ENCODE data around the gene NPEPPS. TPM values are rescaled to one million over a fixed set of nuclear protein-coding genes. Genes with fewer than 3 reads are reported as not detected.
"Not testable (repeated sequence)": the region's sequence is repeated elsewhere in the genome, so short reads cannot be mapped to it uniquely, and the experiment has no call there.

Gene NPEPPS
- total and polyA plus RNA-seq, 2 of the 13 experiments (the other 11 are each of a cell fraction or from before 2014, with no cell fraction given): 53.5 to 127 TPM

- FAIRE-seq; H3K27me3 ChIP-seq (ENCODE audit: control insufficient read depth in 1 of 2, insufficient read depth in 2 of 2, low read length in 2 of 2); intact Hi-C loops (cut with micrococcal nuclease; ENCODE audit: unreplicated experiment); H2AFZ ChIP-seq (ENCODE audit: low read length); H4K20me1 ChIP-seq (ENCODE audit: insufficient read depth, low read length); POLR2A ChIA-PET; H3K4me1 ChIP-seq (ENCODE audit: insufficient read depth, low read length); CTCF ChIA-PET (ENCODE audit: low intra/inter-chr PET ratio, low total read pairs); H3K9ac ChIP-seq (ENCODE audit: insufficient read depth, low read depth, low read length); H3K4me2 ChIP-seq (ENCODE audit: low read depth, low read length); H3K79me2 ChIP-seq (ENCODE audit: insufficient read depth, low read length); H3K36me3 ChIP-seq (replicated peaks in 1 of 2; ENCODE audit: control insufficient read depth in 1 of 2, insufficient read depth in 2 of 2, low read length in 2 of 2); ATAC-seq; DNase-seq (ENCODE audit: low spot score); BruUV-seq (replicated peaks); H3K4me3 ChIP-seq (replicated peaks in 1 of 3; ENCODE audit: insufficient read depth in 1 of 3, low read depth in 2 of 3, low read length in 3 of 3); H3K27ac ChIP-seq (ENCODE audit: extremely low read length, insufficient read depth, low read length); in situ Hi-C loops (cut with HindIII; ENCODE audit: extremely low pct_ligation_motif_present, low pct_unique_long_range_greater_than_20kb); H3K9me3 ChIP-seq (ENCODE audit: low read length): not testable (repeated sequence)
- 95% methylated on average over 3 of the region's 3 CpGs for WGBS (ENCODE audit: low lambda C conversion rate)
Measured at GRCh38 chr17:47572561-47572960, 41.7 kb downstream of the NPEPPS start.

- H3K4me2 ChIP-seq (ENCODE audit: low read depth, low read length); H3K4me3 ChIP-seq (replicated peaks in 1 of 3; ENCODE audit: insufficient read depth in 1 of 3, low read depth in 2 of 3, low read length in 3 of 3); H3K4me1 ChIP-seq (ENCODE audit: insufficient read depth, low read length); CTCF ChIA-PET (ENCODE audit: low intra/inter-chr PET ratio, low total read pairs); BruUV-seq (replicated peaks); H3K36me3 ChIP-seq (replicated peaks in 1 of 2; ENCODE audit: control insufficient read depth in 1 of 2, insufficient read depth in 2 of 2, low read length in 2 of 2); H3K79me2 ChIP-seq (ENCODE audit: insufficient read depth, low read length); in situ Hi-C loops (cut with HindIII; ENCODE audit: extremely low pct_ligation_motif_present, low pct_unique_long_range_greater_than_20kb); H3K9me3 ChIP-seq (ENCODE audit: low read length); H2AFZ ChIP-seq (ENCODE audit: low read length); H3K27ac ChIP-seq (ENCODE audit: extremely low read length, insufficient read depth, low read length); intact Hi-C loops (cut with micrococcal nuclease; ENCODE audit: unreplicated experiment); H4K20me1 ChIP-seq (ENCODE audit: insufficient read depth, low read length); H3K9ac ChIP-seq (ENCODE audit: insufficient read depth, low read depth, low read length); ATAC-seq; POLR2A ChIA-PET; FAIRE-seq; H3K27me3 ChIP-seq (ENCODE audit: control insufficient read depth in 1 of 2, insufficient read depth in 2 of 2, low read length in 2 of 2); DNase-seq (ENCODE audit: low spot score): not testable (repeated sequence)
- WGBS (ENCODE audit: low lambda C conversion rate): 100% methylated on average over 1 of the region's 1 CpG
Measured at GRCh38 chr17:47582416-47582815, 51.5 kb downstream of the NPEPPS start.

- H3K4me2 ChIP-seq (ENCODE audit: low read depth, low read length); H3K79me2 ChIP-seq (ENCODE audit: insufficient read depth, low read length); H4K20me1 ChIP-seq (ENCODE audit: insufficient read depth, low read length); H3K4me1 ChIP-seq (ENCODE audit: insufficient read depth, low read length); FAIRE-seq; BruUV-seq (replicated peaks); in situ Hi-C loops (cut with HindIII; ENCODE audit: extremely low pct_ligation_motif_present, low pct_unique_long_range_greater_than_20kb); DNase-seq (ENCODE audit: low spot score); H3K27ac ChIP-seq (ENCODE audit: extremely low read length, insufficient read depth, low read length); H3K9me3 ChIP-seq (ENCODE audit: low read length); H3K4me3 ChIP-seq (replicated peaks in 1 of 3; ENCODE audit: insufficient read depth in 1 of 3, low read depth in 2 of 3, low read length in 3 of 3); POLR2A ChIA-PET; H3K9ac ChIP-seq (ENCODE audit: insufficient read depth, low read depth, low read length); intact Hi-C loops (cut with micrococcal nuclease; ENCODE audit: unreplicated experiment); CTCF ChIA-PET (ENCODE audit: low intra/inter-chr PET ratio, low total read pairs); ATAC-seq; H2AFZ ChIP-seq (ENCODE audit: low read length); H3K27me3 ChIP-seq (ENCODE audit: control insufficient read depth in 1 of 2, insufficient read depth in 2 of 2, low read length in 2 of 2): not testable (repeated sequence)
- WGBS (ENCODE audit: low lambda C conversion rate): 96% methylated on average over 5 of the region's 5 CpGs
- H3K36me3 ChIP-seq (replicated peaks in 1 of 2; ENCODE audit: control insufficient read depth in 1 of 2, insufficient read depth in 2 of 2, low read length in 2 of 2): peaks cover 0 to 16% of the 10 kb centered on the region in 2 experiments; a peak in 3 of 5 replicates
Measured at GRCh38 chr17:47586378-47587055, 55.6 kb downstream of the NPEPPS start.

GRCh38 chr17:47593522-47593921 lies 62.6 kb downstream of the NPEPPS start:
- DNase-seq (ENCODE audit: low spot score); H3K27me3 ChIP-seq (ENCODE audit: control insufficient read depth in 1 of 2, insufficient read depth in 2 of 2, low read length in 2 of 2); H3K4me1 ChIP-seq (ENCODE audit: insufficient read depth, low read length); H3K9me3 ChIP-seq (ENCODE audit: low read length); POLR2A ChIA-PET; BruUV-seq (replicated peaks); H3K79me2 ChIP-seq (ENCODE audit: insufficient read depth, low read length); FAIRE-seq; H3K9ac ChIP-seq (ENCODE audit: insufficient read depth, low read depth, low read length); H3K4me2 ChIP-seq (ENCODE audit: low read depth, low read length); H3K27ac ChIP-seq (ENCODE audit: extremely low read length, insufficient read depth, low read length); CTCF ChIA-PET (ENCODE audit: low intra/inter-chr PET ratio, low total read pairs); H4K20me1 ChIP-seq (ENCODE audit: insufficient read depth, low read length); in situ Hi-C loops (cut with HindIII; ENCODE audit: extremely low pct_ligation_motif_present, low pct_unique_long_range_greater_than_20kb); H2AFZ ChIP-seq (ENCODE audit: low read length); intact Hi-C loops (cut with micrococcal nuclease; ENCODE audit: unreplicated experiment); H3K4me3 ChIP-seq (replicated peaks in 1 of 3; ENCODE audit: insufficient read depth in 1 of 3, low read depth in 2 of 3, low read length in 3 of 3): not testable (repeated sequence)
- ATAC-seq: peak; percentile 40; the same call in 1 of the 3 replicates
- peaks cover 8 to 43% of the 10 kb centered on the region in 2 experiments; a peak in 4 of 5 replicates for H3K36me3 ChIP-seq (replicated peaks in 1 of 2; ENCODE audit: control insufficient read depth in 1 of 2, insufficient read depth in 2 of 2, low read length in 2 of 2)
